Neural progenitor cell (in vitro differentiated cells): ENCODE data around the gene TRAPPC2L. TPM values are rescaled to one million over a fixed set of nuclear protein-coding genes. Genes with fewer than 3 reads are reported as not detected.
A peak's percentile ranks its signal among the peaks of the same experiment; 100 is the strongest.

Experiments
- DNase-seq: peaks from one replicate; pipeline ENCODE4 v3.0.0-alpha.2; 2016; ENCODE audit warnings: low spot score
- H2AFZ ChIP-seq: fragments of 200-600 bp; sonication (generic); replicated peaks from 2 replicates; pipeline ENCODE4 v1.6.1; 2016; ENCODE audit warnings: antibody characterized with exemption
- H3F3A ChIP-seq: fragments of 200-600 bp; sonication (generic); 2 replicates; pipeline ENCODE4 v1.6.1; 2016; ENCODE audit warnings: antibody characterized with exemption, low read depth
- H3K27ac ChIP-seq: fragments of 200-600 bp; sonication (generic); 2 replicates; pipeline ENCODE4 v1.5.1; 2016; ENCODE audit warnings: mild to moderate bottlenecking
- H3K27me3 ChIP-seq: fragments of 200-600 bp; sonication (generic); 2 replicates; pipeline ENCODE4 v1.6.1; 2016; ENCODE audit warnings: mild to moderate bottlenecking, moderate library complexity
- H3K36me3 ChIP-seq: fragments of 200-600 bp; sonication (generic); 2 replicates; pipeline ENCODE4 v1.5.1; 2016
- H3K4me1 ChIP-seq: fragments of 200-600 bp; sonication (generic); 2 replicates; pipeline ENCODE4 v1.6.1; 2016; ENCODE audit warnings: mixed run types
- H3K4me2 ChIP-seq: fragments of 200-600 bp; sonication (generic); 2 replicates; pipeline ENCODE4 v1.6.1; 2016
- H3K4me3 ChIP-seq: fragments of 200-600 bp; sonication (generic); 2 replicates; pipeline ENCODE4 v1.5.1; 2016
- H3K79me2 ChIP-seq: fragments of 200-600 bp; sonication (generic); 2 replicates; pipeline ENCODE4 v1.6.1; 2016; ENCODE audit warnings: low read depth
- H3K9ac ChIP-seq: fragments of 200-600 bp; sonication (generic); 2 replicates; pipeline ENCODE4 v1.6.1; 2016
- H3K9me3 ChIP-seq: fragments of 200-600 bp; sonication (generic); 2 replicates; pipeline ENCODE4 v1.5.1; 2016; ENCODE audit warnings: low read depth
- H4K20me1 ChIP-seq: fragments of 200-600 bp; sonication (generic); 2 replicates; pipeline ENCODE4 v1.6.1; 2016; ENCODE audit warnings: low read depth
- H3K27ac Mint-ChIP-seq: 3 replicates; pipeline ENCODE4 v1.8.0; 2021; ENCODE audit warnings: mixed read lengths
- H3K27me3 Mint-ChIP-seq: 2 replicates; pipeline ENCODE4 v1.8.0; 2022; ENCODE audit warnings: low read depth, mild to moderate bottlenecking, inconsistent platforms, moderate library complexity, mixed read lengths; ENCODE audit not compliant: insufficient read depth
- H3K36me3 Mint-ChIP-seq: 3 replicates; pipeline ENCODE4 v1.8.0; 2021; ENCODE audit warnings: mixed read lengths
- H3K4me1 Mint-ChIP-seq: 3 replicates; pipeline ENCODE4 v1.8.0; 2021; ENCODE audit warnings: mixed read lengths
- H3K4me3 Mint-ChIP-seq: 3 replicates; pipeline ENCODE4 v1.8.0; 2021; ENCODE audit warnings: mild to moderate bottlenecking, moderate library complexity, mixed read lengths
- H3K9me3 Mint-ChIP-seq: 3 replicates; pipeline ENCODE4 v1.8.0; 2020; ENCODE audit warnings: mixed read lengths
- EZH2 ChIP-seq: fragments of 200-600 bp; sonication (generic); IDR thresholded peaks from 2 replicates; pipeline ENCODE4 v1.6.1; 2017; ENCODE audit warnings: antibody characterized with exemption, mild to moderate bottlenecking, moderate library complexity
- EZH2phosphoT487 ChIP-seq: fragments of 200-600 bp; sonication (generic); IDR thresholded peaks from 2 replicates; pipeline ENCODE4 v1.6.1; 2017; ENCODE audit warnings: antibody characterized with exemption
- total RNA-seq: library from RNA; depleted of rRNA; stranded (reverse); fragments of >200 nt; gene quantifications from 2 replicates; pipeline ENCODE4 v1.2.3, GENCODE V29; 2015; ENCODE audit warnings: low replicate concordance
- TF ChIP-seq, protein P1 (sequence below): fragments of 200-600 bp; sonication (generic); IDR thresholded peaks from 2 replicates; pipeline ENCODE4 v1.5.1; 2017; ENCODE audit warnings: antibody characterized with exemption, mild to moderate bottlenecking

Gene TRAPPC2L
- total RNA-seq, 1 donor from 2014 or later: 31.8 TPM

DNA sequence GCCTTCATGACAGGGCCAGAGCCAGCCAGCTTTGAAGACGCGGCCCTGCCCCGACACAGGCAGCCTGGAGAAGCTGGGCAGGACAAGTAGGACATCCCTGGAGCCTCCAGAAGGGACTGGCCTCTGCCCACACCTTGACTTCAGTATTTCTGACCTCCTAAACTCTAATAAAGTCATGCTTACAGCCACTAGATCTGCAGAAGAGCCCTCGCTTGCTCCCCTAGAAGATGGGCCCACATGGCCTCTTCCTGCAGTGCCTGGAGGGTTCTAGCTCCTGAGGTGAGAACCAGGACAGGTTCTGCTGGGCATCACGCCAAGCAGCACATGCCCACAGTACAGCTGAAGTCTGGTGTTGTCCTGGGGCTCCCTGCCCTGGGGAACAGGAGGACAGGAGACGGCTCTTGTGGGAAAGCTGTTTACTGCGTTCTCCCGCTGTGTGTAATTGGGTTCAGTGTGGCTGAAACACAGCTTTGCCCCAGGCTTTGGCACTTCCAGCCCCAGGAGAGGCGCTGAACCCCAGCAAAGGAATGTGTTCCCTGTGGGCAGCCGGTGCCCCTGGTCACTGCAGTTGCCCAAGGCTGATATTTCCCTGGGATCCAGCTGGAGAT lies 47.8 kb upstream of the TRAPPC2L start:
- Histone ChIP-seq H3K27me3 (no peaks in the 10 kb centered on the region), H3K4me2 (no peak overlapping the region), H3K79me2 (peaks cover 42% of the 10 kb centered on the region), H3F3A (peaks cover 64% of the 10 kb centered on the region), H3K4me1 (peaks cover 10% of the 10 kb centered on the region), H3K9ac (no peak overlapping the region), H3K36me3 (no peaks in the 10 kb centered on the region), H4K20me1 (peaks cover 58% of the 10 kb centered on the region), H3K9me3 (no peaks in the 10 kb centered on the region), H3K4me3 (no peak overlapping the region), H2AFZ (no peak overlapping the region), H3K27ac (peak overlapping the region; percentile 70)
- Mint-ChIP-seq H3K27ac (no peak overlapping the region), H3K36me3 (peaks cover 4% of the 10 kb centered on the region), H3K27me3 (peaks cover 8% of the 10 kb centered on the region), H3K9me3 (no peaks in the 10 kb centered on the region), H3K4me1 (peaks cover 3% of the 10 kb centered on the region), H3K4me3 (peak overlapping the region; percentile 53)
- TF ChIP-seq, protein P1, sequence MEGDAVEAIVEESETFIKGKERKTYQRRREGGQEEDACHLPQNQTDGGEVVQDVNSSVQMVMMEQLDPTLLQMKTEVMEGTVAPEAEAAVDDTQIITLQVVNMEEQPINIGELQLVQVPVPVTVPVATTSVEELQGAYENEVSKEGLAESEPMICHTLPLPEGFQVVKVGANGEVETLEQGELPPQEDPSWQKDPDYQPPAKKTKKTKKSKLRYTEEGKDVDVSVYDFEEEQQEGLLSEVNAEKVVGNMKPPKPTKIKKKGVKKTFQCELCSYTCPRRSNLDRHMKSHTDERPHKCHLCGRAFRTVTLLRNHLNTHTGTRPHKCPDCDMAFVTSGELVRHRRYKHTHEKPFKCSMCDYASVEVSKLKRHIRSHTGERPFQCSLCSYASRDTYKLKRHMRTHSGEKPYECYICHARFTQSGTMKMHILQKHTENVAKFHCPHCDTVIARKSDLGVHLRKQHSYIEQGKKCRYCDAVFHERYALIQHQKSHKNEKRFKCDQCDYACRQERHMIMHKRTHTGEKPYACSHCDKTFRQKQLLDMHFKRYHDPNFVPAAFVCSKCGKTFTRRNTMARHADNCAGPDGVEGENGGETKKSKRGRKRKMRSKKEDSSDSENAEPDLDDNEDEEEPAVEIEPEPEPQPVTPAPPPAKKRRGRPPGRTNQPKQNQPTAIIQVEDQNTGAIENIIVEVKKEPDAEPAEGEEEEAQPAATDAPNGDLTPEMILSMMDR: no peak
- TF ChIP-seq EZH2phosphoT487 (no peak), EZH2 (no peak)
- no peak for DNase-seq

DNA sequence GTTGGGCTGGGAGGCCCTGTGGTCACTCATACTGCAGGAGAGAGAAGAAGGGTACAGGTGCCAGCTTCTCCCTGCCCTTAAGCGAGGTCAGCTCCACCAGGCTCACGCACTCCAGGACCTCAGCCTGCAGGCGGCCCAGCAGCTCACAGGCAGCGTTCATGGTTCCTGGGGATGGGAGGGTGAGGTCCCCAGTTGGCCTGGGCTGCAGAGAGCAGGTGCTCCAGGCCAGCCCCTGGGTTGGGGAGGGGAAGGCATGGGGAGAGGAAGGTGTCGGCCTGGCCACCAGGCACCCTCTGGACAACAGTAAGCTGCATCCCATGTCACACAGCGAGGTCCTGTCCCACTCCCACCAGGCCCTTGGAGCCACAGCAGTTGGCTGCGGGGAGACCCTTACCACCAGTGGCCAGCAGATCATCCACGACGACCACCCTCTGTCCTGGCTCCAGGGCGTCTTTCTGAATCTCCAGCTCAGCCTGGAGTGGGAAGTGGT lies 47.2 kb upstream of the TRAPPC2L start:
- H3K4me1 Mint-ChIP-seq: peaks cover 3% of the 10 kb centered on the region
- Histone ChIP-seq H3K9me3 (no peaks in the 10 kb centered on the region), H3K36me3 (no peaks in the 10 kb centered on the region), H3K4me1 (peaks cover 5% of the 10 kb centered on the region), H3K27me3 (no peaks in the 10 kb centered on the region), H3F3A (peaks cover 63% of the 10 kb centered on the region), H2AFZ (no peak overlapping the region), H3K4me3 (no peak overlapping the region), H3K4me2 (no peak overlapping the region), H3K79me2 (peaks cover 37% of the 10 kb centered on the region), H4K20me1 (peaks cover 53% of the 10 kb centered on the region), H3K9ac (no peak overlapping the region), H3K27ac (peak overlapping the region; percentile 70)
- H3K27ac Mint-ChIP-seq: no peak overlapping the region
- peak overlapping the region; percentile 87 for H3K4me3 Mint-ChIP-seq
- H3K27me3 Mint-ChIP-seq: peaks cover 11% of the 10 kb centered on the region
- no peak for DNase-seq
- H3K9me3 Mint-ChIP-seq: no peaks in the 10 kb centered on the region
- H3K36me3 Mint-ChIP-seq: peaks cover 4% of the 10 kb centered on the region
- no peak for TF ChIP-seq EZH2phosphoT487
- TF ChIP-seq EZH2: no peak
- TF ChIP-seq, protein P1: no peak

DNA sequence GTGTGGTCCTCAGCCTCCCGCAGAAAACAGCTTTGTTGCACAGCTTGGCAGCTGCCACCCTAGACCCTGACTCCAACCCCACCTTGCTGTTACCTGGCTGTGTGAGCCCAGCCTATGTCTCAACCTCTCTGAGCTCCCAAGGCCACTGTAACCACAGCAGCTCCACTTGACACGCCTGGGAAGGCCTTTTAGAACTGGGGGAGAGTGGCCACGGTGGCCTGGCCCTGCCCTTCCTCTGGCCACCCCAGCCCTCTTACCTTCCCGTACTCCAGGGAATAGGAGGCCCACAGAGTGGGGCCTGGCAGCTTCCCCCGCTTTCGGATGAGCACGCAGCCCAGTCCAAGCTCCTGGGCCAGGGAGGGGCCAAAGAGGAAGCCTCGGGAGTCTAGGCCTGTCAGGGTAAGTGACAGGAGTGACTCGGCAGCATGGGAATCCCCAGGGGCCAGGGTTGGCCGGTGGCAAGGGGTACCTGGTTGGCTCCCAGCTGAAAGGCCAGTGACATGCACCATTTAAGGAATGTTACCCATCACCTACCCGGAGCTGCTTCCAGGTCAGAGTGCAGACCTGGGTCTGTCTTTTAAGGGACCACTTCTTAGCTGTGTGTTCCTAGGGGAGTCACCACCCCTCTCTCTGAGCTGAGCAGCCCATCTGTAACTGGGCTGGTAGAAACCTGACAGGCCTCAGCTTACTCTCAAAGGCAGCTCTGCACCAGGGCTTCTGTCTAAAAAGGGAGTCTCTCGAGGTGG lies 46.6 kb upstream of the TRAPPC2L start:
- Mint-ChIP-seq H3K27ac (no peak overlapping the region), H3K36me3 (peaks cover 4% of the 10 kb centered on the region), H3K9me3 (no peaks in the 10 kb centered on the region), H3K4me3 (peak overlapping the region; percentile 87), H3K4me1 (peaks cover 3% of the 10 kb centered on the region), H3K27me3 (peaks cover 11% of the 10 kb centered on the region)
- Histone ChIP-seq H3K79me2 (peaks cover 31% of the 10 kb centered on the region), H3K36me3 (no peaks in the 10 kb centered on the region), H2AFZ (no peak overlapping the region), H3K4me1 (peaks cover 4% of the 10 kb centered on the region), H3K27me3 (no peaks in the 10 kb centered on the region), H3K4me2 (peak overlapping the region; percentile 83), H3K27ac (peak overlapping the region; percentile 37), H3K4me3 (peak overlapping the region; percentile 70), H4K20me1 (peaks cover 47% of the 10 kb centered on the region), H3K9ac (peak overlapping the region; percentile 61), H3F3A (peaks cover 57% of the 10 kb centered on the region), H3K9me3 (no peaks in the 10 kb centered on the region)
- no peak for TF ChIP-seq EZH2phosphoT487
- no peak for DNase-seq
